Measurements from ENCODE around the gene SLC22A12.

DNA sequence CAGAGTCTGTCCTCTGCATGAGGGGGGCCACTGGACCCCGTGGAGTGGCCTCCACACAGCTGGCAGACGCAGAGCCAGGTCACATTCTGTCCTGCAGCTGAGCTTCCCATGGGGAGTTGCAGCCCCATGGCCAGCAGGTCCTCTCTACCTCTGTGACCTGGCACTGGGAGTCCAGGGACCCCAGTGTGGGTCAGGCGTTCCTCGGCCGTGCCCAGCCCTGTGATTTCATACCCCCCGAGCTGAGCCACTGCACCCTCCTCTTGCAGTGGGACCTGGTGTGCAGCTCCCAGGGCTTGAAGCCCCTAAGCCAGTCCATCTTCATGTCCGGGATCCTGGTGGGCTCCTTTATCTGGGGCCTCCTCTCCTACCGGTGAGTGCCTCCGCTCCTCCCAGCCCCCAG, 32.2 kb upstream of the SLC22A12 start:
- TF ChIP-seq, protein P1, sequence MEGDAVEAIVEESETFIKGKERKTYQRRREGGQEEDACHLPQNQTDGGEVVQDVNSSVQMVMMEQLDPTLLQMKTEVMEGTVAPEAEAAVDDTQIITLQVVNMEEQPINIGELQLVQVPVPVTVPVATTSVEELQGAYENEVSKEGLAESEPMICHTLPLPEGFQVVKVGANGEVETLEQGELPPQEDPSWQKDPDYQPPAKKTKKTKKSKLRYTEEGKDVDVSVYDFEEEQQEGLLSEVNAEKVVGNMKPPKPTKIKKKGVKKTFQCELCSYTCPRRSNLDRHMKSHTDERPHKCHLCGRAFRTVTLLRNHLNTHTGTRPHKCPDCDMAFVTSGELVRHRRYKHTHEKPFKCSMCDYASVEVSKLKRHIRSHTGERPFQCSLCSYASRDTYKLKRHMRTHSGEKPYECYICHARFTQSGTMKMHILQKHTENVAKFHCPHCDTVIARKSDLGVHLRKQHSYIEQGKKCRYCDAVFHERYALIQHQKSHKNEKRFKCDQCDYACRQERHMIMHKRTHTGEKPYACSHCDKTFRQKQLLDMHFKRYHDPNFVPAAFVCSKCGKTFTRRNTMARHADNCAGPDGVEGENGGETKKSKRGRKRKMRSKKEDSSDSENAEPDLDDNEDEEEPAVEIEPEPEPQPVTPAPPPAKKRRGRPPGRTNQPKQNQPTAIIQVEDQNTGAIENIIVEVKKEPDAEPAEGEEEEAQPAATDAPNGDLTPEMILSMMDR (IDR thresholded peaks at IDR 0.05), result no peak
- no peak for TF ChIP-seq POLR2A (IDR thresholded peaks at IDR 0.05)
